ENCODE measurements around the gene CCNG2.
"Not testable (repeated sequence)": the region's sequence is repeated elsewhere in the genome, so short reads cannot be mapped to it uniquely, and the experiment has no call there.

The CCNG2 gene, protein sequence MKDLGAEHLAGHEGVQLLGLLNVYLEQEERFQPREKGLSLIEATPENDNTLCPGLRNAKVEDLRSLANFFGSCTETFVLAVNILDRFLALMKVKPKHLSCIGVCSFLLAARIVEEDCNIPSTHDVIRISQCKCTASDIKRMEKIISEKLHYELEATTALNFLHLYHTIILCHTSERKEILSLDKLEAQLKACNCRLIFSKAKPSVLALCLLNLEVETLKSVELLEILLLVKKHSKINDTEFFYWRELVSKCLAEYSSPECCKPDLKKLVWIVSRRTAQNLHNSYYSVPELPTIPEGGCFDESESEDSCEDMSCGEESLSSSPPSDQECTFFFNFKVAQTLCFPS

DNA sequence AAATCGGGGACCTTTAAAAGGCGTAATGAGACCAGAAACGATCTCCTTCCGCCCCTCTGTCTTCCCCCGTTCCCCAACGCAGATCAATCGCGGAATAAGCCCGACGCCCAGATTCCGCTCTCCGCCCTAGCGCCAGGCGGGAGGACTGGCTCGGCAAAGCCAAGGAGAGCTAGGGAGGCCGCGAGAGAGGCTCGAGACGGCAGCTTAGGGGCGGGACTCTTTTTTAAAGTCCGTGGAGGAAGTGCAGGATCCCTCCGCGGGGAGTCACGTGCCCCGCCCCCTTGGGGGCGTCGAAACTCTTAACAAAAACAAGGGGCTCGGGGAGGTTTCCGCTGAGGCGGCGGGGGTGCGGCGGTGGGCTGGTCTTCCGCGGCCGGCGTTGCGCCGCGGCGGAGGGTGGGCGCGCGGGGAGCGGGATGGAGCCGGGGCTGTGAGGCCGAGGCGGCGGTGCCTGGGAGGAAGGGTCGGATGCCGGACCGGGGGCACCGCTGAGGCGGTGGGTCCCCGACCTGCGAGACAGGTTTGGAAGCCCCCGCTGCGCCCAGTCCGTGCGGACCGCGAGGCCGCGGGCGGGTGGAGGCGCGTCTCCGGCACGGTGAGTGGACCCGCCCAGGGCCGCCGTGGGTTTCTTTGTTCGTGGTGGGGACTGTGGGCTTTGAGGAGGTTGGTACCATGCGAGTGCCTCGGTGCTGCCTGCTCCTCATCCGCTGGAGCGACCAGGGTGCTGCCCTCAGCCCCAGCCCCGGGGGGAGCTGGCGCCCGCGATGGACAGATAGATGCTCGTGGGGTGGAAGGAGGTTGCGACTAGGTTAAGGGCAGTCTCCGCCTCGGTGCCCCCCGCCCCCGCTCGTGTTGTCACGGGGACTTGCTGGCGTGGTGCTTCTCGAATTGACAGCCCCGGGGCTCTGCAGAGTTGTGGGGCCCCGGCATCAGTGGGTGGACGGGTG is at the start of gene CCNG2:
Gene CCNG2 (plus strand): TSS at position 296 of the 947 bp plus-strand sequence. CDS start 1,326 bp downstream, outside the sequence.
- DNase-seq (ENCODE audit: low read depth), result peak; percentile 69

DNA sequence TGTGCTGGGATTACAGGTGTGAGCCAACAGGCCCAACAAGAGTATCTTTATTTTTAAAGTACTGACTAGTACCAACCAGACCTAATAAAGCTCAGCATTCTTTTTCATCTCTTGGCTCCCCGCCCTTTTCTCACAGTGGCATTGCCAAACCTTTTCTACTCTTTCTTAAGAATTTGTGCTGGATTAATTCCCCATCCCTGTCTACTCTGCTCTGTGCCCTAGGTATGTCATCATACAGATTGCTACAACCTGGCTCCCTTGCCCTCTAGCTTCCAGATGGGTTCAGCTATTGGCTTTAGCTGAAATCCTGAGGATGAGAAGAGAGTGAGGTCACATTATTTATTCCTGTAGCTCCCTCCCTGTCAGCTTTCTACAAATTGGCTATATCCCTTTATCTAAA is 46.3 kb upstream of the CCNG2 start:
- no peak for DNase-seq (ENCODE audit: low read depth)

DNA sequence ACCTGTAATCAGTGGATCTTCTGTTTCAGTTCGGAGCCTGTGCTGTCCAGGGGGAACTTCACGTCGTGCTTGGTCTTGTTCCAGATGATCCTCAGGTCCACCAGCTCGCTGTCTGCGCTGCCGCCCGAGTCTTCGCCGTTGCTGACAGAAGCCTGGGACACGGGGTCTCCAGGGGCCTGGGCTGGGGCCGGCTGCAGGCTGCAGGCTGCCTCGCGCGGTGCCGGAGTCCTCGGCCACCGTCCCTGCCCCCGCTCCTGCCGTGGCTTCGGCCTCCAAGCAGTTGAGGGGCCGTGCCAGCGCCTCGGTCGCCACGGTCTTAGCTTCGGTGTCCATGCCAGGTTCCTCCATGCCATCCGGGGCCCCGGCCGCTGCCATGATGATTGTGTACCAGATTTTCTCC is 43.9 kb upstream of the CCNG2 start:
- no peak for DNase-seq (ENCODE audit: low read depth)

GRCh38 chr4:77117721-77118120 is 39.3 kb upstream of the CCNG2 start:
- DNase-seq (ENCODE audit: low read depth), result no peak

DNA sequence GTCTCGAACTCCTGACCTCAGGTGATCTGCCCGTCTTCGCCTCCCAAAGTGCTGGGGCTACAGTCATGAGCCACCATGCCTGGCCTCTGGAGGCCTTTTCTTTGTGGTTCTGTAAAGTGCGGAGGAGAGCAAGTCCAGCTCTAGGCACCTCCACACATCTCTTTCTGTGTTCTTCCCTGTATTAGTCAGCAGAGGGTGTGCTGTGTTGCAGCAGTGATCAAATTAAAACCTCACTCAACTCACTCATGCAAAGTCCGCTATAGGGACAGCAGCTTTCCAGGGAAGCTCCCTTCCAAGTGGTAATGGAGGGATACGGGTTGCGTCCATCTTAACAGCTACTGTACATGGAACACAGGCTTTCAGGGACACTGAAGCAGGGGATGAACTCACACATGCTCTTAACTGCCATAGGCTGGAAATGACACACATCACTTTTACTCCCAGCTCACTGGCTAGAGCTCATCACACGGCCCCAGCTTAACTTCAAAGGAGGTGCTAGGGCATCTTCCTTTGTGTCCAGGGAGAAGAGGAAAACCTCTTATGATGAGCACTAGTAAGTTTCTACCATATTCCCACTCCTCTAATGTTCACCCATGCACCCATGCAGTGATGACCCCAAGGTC is 36.0 kb upstream of the CCNG2 start:
- no peak for DNase-seq (ENCODE audit: low read depth)

- no peak for DNase-seq (ENCODE audit: low read depth)
Measured at GRCh38 chr4:77121736-77122240, 35.2 kb upstream of the CCNG2 start.

DNA sequence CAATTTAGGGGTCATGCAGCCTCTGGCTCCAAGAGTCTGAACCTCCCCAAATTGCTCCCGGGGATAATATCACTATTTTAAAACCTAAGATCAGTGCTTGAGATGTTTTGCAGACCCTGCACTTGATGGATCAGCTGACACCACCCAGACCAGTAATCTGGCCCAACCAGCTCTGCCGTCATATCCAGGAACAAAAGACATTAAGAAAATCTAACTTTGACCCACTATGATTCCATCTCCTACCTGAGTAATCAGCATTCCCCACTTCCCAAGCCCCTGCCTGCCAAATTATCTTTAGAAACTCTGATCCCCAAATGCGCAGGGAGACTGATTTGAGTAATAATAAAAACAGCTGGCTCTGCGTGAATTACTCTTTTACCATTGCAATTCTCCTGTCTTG is 34.4 kb upstream of the CCNG2 start:
- DNase-seq (ENCODE audit: low read depth), result no peak

GRCh38 chr4:77123411-77123810 is 33.6 kb upstream of the CCNG2 start:
- DNase-seq (ENCODE audit: low read depth), result no peak

- DNase-seq (ENCODE audit: low read depth), result no peak
Measured at GRCh38 chr4:77124576-77124975, 32.4 kb upstream of the CCNG2 start.

DNA sequence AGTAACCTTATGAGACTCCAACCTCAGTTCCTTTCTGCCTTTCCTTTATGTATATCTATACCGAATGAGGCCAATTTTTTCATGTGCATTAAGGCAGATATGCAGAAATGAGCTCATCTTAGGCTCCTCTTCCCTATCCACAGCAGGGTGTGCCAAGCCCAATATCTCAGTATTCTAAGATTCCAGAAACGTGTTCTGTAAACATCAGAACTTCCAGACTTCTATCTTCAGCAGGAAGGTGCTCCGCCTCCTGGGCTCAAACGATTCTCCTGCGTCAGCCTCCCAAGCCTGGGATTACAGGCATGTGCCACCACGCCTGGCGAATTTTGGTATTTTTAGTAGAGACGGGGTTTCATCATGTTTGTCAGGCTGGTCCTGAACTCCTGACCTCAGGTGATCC is 31.0 kb upstream of the CCNG2 start:
- no peak for DNase-seq (ENCODE audit: low read depth)

- no peak for DNase-seq (ENCODE audit: low read depth)
Measured at GRCh38 chr4:77126809-77127208, 30.2 kb upstream of the CCNG2 start.

DNA sequence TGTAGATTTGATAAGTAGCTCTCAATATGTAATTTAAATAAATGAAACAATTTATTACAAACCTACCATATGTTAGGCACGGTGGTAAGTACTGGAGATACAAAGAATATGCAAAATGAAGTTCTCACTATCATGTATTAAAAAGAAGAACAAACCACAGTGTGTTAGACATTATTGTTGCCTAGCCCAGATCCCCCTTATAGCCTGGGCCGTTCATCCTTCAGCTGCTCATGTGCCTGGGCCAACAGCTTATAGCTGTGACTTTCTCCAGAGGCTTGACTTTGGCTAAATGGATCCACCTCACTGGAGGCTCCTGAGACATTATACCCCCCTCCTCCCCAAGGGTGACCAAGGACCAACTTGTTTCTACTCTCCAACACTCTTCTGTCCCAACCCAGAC is 29.8 kb upstream of the CCNG2 start:
- no peak for DNase-seq (ENCODE audit: low read depth)

- no peak for DNase-seq (ENCODE audit: low read depth)
Measured at GRCh38 chr4:77127837-77128621, 29.0 kb upstream of the CCNG2 start.

GRCh38 chr4:77132652-77133312 is 24.2 kb upstream of the CCNG2 start:
- DNase-seq (ENCODE audit: low read depth), result no peak

DNA sequence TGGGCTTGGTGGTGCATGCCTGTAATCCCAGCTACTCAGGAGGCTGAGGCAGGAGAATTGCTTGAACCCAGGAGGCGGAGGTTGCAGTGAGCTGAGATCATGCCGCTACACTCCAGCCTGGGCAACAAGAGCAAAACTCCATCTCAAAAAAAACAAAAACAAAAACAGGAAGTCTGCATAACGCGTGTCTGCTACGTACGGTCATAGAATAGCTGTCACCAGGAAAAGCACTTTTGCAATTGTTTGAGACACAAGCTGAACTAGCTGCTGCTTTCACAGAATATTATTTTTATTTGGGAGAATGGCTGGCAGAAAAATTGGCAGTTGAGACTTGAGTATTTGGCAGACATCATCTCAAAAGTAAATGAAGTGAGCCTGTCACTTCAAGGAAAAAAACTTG is 19.6 kb upstream of the CCNG2 start:
- not testable (repeated sequence) for DNase-seq (ENCODE audit: low read depth)

- DNase-seq (ENCODE audit: low read depth), result no peak
Measured at GRCh38 chr4:77141964-77142645, 14.9 kb upstream of the CCNG2 start.

DNA sequence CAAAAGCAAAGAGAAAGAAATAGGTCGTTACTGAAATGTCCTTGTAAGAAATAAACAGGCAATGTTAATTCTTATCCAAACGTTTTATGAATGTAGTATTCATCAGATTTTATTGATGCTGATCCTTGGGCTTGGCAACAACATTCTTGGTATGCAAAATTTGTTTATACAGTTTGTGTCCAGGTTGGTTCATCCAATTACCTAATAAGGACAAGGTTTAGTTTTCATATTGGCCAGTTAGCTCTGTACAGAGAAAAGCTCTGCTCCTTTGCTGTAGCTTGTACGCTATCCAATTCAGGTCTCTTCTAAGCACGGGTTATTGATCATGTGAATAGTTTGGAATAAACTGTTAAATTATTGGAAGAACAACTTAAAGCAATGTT is 14.4 kb upstream of the CCNG2 start:
- DNase-seq (ENCODE audit: low read depth), result no peak

GRCh38 chr4:77143091-77143490 is 13.9 kb upstream of the CCNG2 start:
- no peak for DNase-seq (ENCODE audit: low read depth)

DNA sequence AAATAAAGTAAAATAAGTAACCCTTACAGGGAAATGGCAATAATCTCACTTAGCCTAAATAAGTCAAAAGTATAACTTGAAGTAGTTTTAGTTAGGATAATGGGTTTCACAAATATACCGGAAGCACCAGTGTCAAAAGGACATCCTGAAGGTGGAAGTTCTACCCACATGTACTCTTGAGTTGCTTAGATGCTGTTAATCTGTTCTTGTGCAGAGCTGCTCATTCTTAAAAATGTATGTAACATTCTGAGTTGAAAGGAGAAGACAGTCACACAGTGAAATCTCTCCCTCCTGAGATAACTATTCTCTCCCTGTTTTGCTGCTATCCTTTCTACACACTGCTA is 11.2 kb upstream of the CCNG2 start:
- no peak for DNase-seq (ENCODE audit: low read depth)

DNA sequence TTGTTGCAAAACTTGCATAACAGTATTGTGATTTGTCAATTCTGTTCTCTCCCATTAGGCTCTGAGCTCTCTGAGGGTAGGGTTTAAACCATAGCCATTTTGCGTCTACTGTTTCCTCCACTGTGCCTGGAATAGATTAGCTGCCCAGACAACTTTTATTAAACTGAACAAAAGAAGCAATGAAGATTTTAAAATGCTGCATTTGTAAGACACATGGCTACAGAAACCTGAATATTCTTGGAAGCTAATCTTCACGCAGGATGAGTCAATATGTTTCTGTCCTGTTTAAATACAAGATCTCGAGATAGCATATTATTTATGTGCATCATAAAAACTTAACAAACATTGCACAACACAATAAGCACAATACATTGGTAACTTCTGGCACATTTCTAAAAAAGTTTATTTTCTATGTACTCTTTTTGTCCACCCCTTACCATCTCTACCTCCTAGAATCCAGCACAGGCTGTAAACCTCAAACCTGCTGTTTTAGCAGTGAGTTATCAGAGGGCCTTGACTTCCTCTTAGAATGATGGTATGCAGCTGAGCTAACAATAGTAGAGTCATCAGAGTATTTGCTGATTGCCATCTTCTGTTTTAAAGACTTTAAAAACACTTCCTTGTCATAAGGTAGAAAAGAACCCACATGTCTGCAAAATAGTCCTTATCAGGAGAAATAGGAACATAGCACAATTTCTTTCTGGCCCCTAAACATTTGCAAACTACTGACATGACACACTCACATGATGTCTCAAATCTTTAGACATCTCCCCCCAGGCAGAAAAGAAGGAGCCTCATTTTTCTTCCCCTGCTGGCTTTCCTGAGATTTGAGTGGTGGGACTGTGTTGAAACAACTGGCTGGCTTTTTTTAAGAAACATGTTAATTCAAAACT is 10.6 kb upstream of the CCNG2 start:
- DNase-seq (ENCODE audit: low read depth), result no peak
